ENCODE data around the gene IRF2.

The IRF2 gene

GRCh38 chr4:184406958-184407391 is 67.4 kb downstream of the IRF2 start:
- no peak for FAIRE-seq

- FAIRE-seq, result no peak
Measured at GRCh38 chr4:184404047-184404446, 70.3 kb downstream of the IRF2 start.

GRCh38 chr4:184403384-184403781 is 71.0 kb downstream of the IRF2 start:
- FAIRE-seq, result no peak

GRCh38 chr4:184402740-184403383 is 71.5 kb downstream of the IRF2 start:
- FAIRE-seq, result no peak

- FAIRE-seq, result no peak
Measured at GRCh38 chr4:184402239-184402638, 72.1 kb downstream of the IRF2 start.

GRCh38 chr4:184401397-184402171 is 72.8 kb downstream of the IRF2 start:
- FAIRE-seq, result no peak

GRCh38 chr4:184400891-184401290 is 73.5 kb downstream of the IRF2 start:
- FAIRE-seq, result no peak

GRCh38 chr4:184400375-184400870 is 73.9 kb downstream of the IRF2 start:
- FAIRE-seq, result no peak

- FAIRE-seq, result no peak
Measured at GRCh38 chr4:184399512-184399908, 74.8 kb downstream of the IRF2 start.

GRCh38 chr4:184398741-184399511 is 75.4 kb downstream of the IRF2 start:
- no peak for FAIRE-seq

- no peak for FAIRE-seq
Measured at GRCh38 chr4:184397516-184398163, 76.7 kb downstream of the IRF2 start.

- FAIRE-seq, result no peak
Measured at GRCh38 chr4:184396570-184397515, 77.5 kb downstream of the IRF2 start.

- no peak for FAIRE-seq
Measured at GRCh38 chr4:184395971-184396391, 78.4 kb downstream of the IRF2 start.

- no peak for FAIRE-seq
Measured at GRCh38 chr4:184395451-184395917, 78.9 kb downstream of the IRF2 start.

- no peak for FAIRE-seq
Measured at GRCh38 chr4:184392748-184393559, 81.4 kb downstream of the IRF2 start.

- no peak for FAIRE-seq
Measured at GRCh38 chr4:184392316-184392715, 82.0 kb downstream of the IRF2 start.

- no peak for FAIRE-seq
Measured at GRCh38 chr4:184389978-184390900, 84.1 kb downstream of the IRF2 start.

GRCh38 chr4:184388106-184388505 is 86.2 kb downstream of the IRF2 start:
- FAIRE-seq, result no peak

GRCh38 chr4:184387351-184387750 is 87.0 kb downstream of the IRF2 start:
- FAIRE-seq, result no peak
